Measurements from ENCODE around the gene ALG1L2. TPM values are rescaled to one million over a fixed set of nuclear protein-coding genes. Genes with fewer than 3 reads are reported as not detected.
A peak's percentile ranks its signal among the peaks of the same experiment; 100 is the strongest.
"Not testable (repeated sequence)": the region's sequence is repeated elsewhere in the genome, so short reads cannot be mapped to it uniquely, and the experiment has no call there.

ALG1L2 gene
- total and polyA plus RNA-seq, 10 donors = 0.74 to 2.4 (median 1.8) TPM; not detected in 6

- not testable (repeated sequence) for DNase-seq; H3K4me3 ChIP-seq; H3K27ac ChIP-seq; H3K36me3 ChIP-seq; H3K9me3 ChIP-seq; H3K27me3 ChIP-seq (replicated peaks in 1 of 7)
- peak in 1 of 11 experiments; percentile 14 for TF ChIP-seq CTCF (IDR thresholded peaks at IDR 0.05 in 8 of 11, conservative IDR thresholded peaks at IDR 0.05 in 3 of 11)
- intact Hi-C loops (cut with DNase I; ENCODE audit: low total_unique reads) = loop anchor here (5.0 kb wide), 1 partner anchor 162 kb away; no protein-coding TSS in a partner anchor
- H3K4me1 ChIP-seq = peaks cover 2 to 24% (median 14%) of the 10 kb centered on the region in 6 donors
- WGBS, 5 donors = 75 to 80% (median 77%) methylated on average over 18 to 19 of the region's 19 CpGs
Measured at GRCh38 chr3:130098639-130099385, 17.2 kb downstream of the ALG1L2 start.

DNA sequence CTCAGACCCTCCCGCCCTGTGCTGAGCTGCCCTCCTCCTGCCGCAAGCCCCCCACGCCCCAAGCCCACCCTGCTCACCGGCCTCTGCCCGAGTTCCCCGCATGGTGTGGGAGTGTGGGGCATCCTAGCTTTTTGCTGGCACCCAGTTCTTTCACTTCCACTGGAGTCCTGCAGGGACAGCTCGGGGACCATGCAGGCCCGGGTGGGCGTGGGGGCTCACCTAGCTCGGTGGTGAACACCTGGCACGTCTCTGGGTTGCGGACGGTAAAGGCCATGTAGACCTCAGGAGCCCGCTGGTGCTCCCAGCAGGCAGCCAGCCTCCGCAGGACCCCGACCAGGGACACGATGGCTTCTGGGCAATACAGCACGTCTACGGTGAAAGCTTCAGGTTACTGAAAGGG is 20.9 kb downstream of the ALG1L2 start:
- H3K4me1 ChIP-seq; H3K27ac ChIP-seq; H3K36me3 ChIP-seq; H3K27me3 ChIP-seq (replicated peaks in 1 of 7); H3K9me3 ChIP-seq; intact Hi-C loops (cut with DNase I; ENCODE audit: low total_unique reads); H3K4me3 ChIP-seq: not testable (repeated sequence)
- DNase-seq = peak; percentile 80
- WGBS, 5 donors = 84 to 95% (median 94%) methylated on average over 6 to 19 of the region's 19 CpGs

- intact Hi-C loops (cut with DNase I; ENCODE audit: low total_unique reads); H3K36me3 ChIP-seq; H3K27ac ChIP-seq; DNase-seq; H3K27me3 ChIP-seq (replicated peaks in 1 of 7); H3K9me3 ChIP-seq; H3K4me1 ChIP-seq; H3K4me3 ChIP-seq: not testable (repeated sequence)
- WGBS, 5 donors = 86 to 97% (median 93%) methylated on average over 12 to 14 of the region's 14 CpGs
Measured at GRCh38 chr3:130104191-130104590, 22.6 kb downstream of the ALG1L2 start.

DNA sequence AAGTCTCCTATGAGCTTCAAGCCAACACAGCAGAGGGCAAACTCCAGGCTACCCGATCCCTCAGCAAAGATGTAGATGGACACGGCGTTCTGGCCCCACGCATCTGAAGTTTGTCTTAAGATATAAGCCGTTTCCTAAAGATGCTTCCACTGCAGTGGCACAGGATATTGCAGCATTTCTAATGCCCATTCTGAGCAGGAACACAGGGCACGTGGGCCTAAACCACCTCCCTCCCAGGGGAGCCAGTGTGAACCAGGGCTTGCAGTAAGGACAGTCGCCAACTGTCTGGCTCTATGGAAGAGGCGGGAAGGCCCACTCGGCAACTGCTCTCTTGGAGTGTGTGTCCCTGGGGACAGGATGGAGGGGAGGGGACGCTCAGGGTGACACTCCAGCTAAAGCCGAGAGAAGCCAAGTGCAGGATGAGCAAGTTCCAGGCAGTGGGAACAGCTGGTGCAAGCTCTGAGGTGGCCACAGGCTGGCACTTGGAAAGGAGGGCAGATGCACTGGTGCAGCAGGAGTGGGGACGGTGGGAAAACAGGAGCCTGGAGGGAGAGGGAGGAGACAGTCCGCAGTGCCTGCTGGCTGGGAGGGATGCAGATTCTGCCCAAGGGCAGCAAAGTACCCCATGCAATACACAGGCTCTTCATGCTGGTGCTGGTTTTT is 25.8 kb downstream of the ALG1L2 start:
- H3K36me3 ChIP-seq; H3K27me3 ChIP-seq (replicated peaks in 1 of 7); H3K4me3 ChIP-seq; intact Hi-C loops (cut with DNase I; ENCODE audit: low total_unique reads); H3K27ac ChIP-seq; DNase-seq; H3K9me3 ChIP-seq: not testable (repeated sequence)
- WGBS, 5 donors = 59 to 80% (median 73%) methylated on average over 5 to 13 of the region's 13 CpGs
- H3K4me1 ChIP-seq = peaks cover 0 to 16% (median 10%) of the 10 kb centered on the region in 6 donors

- H3K27ac ChIP-seq; H3K27me3 ChIP-seq (replicated peaks in 1 of 7); H3K4me3 ChIP-seq; H3K9me3 ChIP-seq; intact Hi-C loops (cut with DNase I; ENCODE audit: low total_unique reads); DNase-seq; H3K36me3 ChIP-seq: not testable (repeated sequence)
- WGBS, 5 donors = 68 to 88% (median 86%) methylated on average over 13 to 16 of the region's 16 CpGs
- peaks cover 0 to 22% (median 12%) of the 10 kb centered on the region in 6 donors for H3K4me1 ChIP-seq
Measured at GRCh38 chr3:130108836-130109585, 27.4 kb downstream of the ALG1L2 start.

GRCh38 chr3:130110386-130111169 is 28.9 kb downstream of the ALG1L2 start:
- Histone ChIP-seq H3K4me1 (peaks cover 0 to 22% (median 12%) of the 10 kb centered on the region in 6 donors), H3K27ac (peak overlapping the region; percentile 32 to 93 (median 86)), H3K4me3 (peak overlapping the region; percentile 70 to 97 (median 84))
- H3K27me3 ChIP-seq (replicated peaks in 1 of 7); H3K36me3 ChIP-seq; DNase-seq; intact Hi-C loops (cut with DNase I; ENCODE audit: low total_unique reads); H3K9me3 ChIP-seq: not testable (repeated sequence)
- WGBS, 5 donors = 7 to 12% (median 7%) methylated on average over 14 to 19 of the region's 19 CpGs

Measured in spleen (tissue), 11 donors.